ENCODE results near the gene DIPK1C. TPM values are rescaled to one million over a fixed set of nuclear protein-coding genes. Genes with fewer than 3 reads are reported as not detected.

Gene DIPK1C
- total RNA-seq, 1 donor from 2014 or later = not detected

GRCh38 chr18:74416124-74416523 lies 41.0 kb downstream of the DIPK1C start:
- ChIA-PET POLR2A (no interaction called here), CTCF (no interaction called here)
- DNase-seq (no peak), ATAC-seq (ENCODE audit: low read depth) (no peak)
- Mint-ChIP-seq H3K27me3 (peaks cover 13% of the 10 kb centered on the region), H3K4me3 (no peak overlapping the region), H3K36me3 (ENCODE audit: low read depth) (no peaks in the 10 kb centered on the region), H3K27ac (no peak overlapping the region), H3K4me1 (peaks cover 4% of the 10 kb centered on the region), H3K9me3 (no peaks in the 10 kb centered on the region)
- intact Hi-C loops (cut with micrococcal nuclease) = no loop called here
- TF ChIP-seq CTCF (IDR thresholded peaks at IDR 0.05) = no peak

DNA sequence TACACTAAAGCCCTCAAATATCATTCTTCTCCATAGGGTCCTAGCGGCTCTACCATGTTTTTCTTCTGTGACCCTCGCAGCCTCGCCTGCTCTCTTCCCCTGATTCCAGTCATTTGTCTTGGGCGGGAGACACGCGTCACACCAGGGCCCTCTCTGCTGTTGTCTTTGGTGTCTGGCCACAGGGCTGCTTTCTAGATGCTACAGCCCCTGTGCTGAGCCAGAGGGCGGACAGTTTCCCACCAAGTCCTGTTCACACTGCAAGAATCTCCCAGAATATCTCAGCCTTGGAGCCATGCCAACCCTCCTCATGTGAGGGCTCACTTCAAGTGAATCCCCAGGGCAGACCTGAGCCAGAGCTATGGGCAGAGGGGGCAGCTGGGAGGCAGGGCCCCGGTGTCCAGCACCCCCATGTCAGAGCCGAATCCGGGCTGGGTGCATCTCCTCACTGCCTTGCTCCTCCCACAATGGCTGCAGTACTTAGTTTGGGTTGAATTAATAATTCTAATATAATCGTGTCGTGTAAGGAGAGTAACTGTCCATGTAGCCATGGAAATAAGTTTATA lies 42.1 kb downstream of the DIPK1C start:
- TF ChIP-seq CTCF (IDR thresholded peaks at IDR 0.05) = no peak
- intact Hi-C loops (cut with micrococcal nuclease) = no loop called here
- H3K27ac Mint-ChIP-seq = no peak overlapping the region
- H3K4me3 Mint-ChIP-seq = no peak overlapping the region
- ChIA-PET POLR2A (no interaction called here), CTCF (no interaction called here)
- H3K9me3 Mint-ChIP-seq = no peaks in the 10 kb centered on the region
- H3K27me3 Mint-ChIP-seq = peaks cover 13% of the 10 kb centered on the region
- no peaks in the 10 kb centered on the region for H3K36me3 Mint-ChIP-seq (ENCODE audit: low read depth)
- peaks cover 15% of the 10 kb centered on the region for H3K4me1 Mint-ChIP-seq
- ATAC-seq (ENCODE audit: low read depth) (no peak), DNase-seq (no peak)

DNA sequence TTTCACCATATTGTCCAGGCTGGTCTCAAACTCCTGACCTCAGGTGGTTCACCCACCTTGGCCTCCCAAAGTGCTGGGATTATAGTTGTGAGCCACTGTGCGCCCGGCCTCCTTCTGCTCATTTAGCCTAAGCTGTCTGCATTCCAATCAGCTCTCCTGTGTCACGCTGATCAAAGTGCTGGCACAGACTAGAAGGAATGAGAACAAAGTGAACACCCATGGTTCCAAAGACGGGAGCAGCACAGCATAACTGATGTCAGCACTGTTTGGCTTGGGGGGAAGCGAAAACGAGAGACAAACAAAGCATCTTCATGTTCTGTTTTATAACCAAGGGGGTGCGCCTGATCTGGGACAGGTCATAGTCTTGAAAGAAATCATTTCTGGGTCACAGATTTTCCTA lies 43.3 kb downstream of the DIPK1C start:
- H3K9me3 Mint-ChIP-seq = no peaks in the 10 kb centered on the region
- DNase-seq = no peak
- intact Hi-C loops (cut with micrococcal nuclease) = no loop called here
- H3K36me3 Mint-ChIP-seq (ENCODE audit: low read depth) = no peaks in the 10 kb centered on the region
- TF ChIP-seq CTCF (IDR thresholded peaks at IDR 0.05) = no peak
- CTCF ChIA-PET = no interaction called here
- H3K27me3 Mint-ChIP-seq = peaks cover 11% of the 10 kb centered on the region
- H3K4me1 Mint-ChIP-seq = peaks cover 18% of the 10 kb centered on the region
- no peak for ATAC-seq (ENCODE audit: low read depth)
- H3K27ac Mint-ChIP-seq = no peak overlapping the region
- POLR2A ChIA-PET = no interaction called here
- no peak overlapping the region for H3K4me3 Mint-ChIP-seq

GRCh38 chr18:74412116-74412880 lies 44.8 kb downstream of the DIPK1C start:
- H3K27me3 Mint-ChIP-seq = peaks cover 11% of the 10 kb centered on the region
- TF ChIP-seq CTCF (IDR thresholded peaks at IDR 0.05) = no peak
- no peaks in the 10 kb centered on the region for H3K9me3 Mint-ChIP-seq
- ChIA-PET POLR2A (no interaction called here), CTCF (no interaction called here)
- H3K27ac Mint-ChIP-seq = no peak overlapping the region
- H3K4me1 Mint-ChIP-seq = peaks cover 32% of the 10 kb centered on the region
- no peaks in the 10 kb centered on the region for H3K36me3 Mint-ChIP-seq (ENCODE audit: low read depth)
- H3K4me3 Mint-ChIP-seq = no peak overlapping the region
- ATAC-seq (ENCODE audit: low read depth) (no peak), DNase-seq (no peak)
- intact Hi-C loops (cut with micrococcal nuclease) = no loop called here

DNA sequence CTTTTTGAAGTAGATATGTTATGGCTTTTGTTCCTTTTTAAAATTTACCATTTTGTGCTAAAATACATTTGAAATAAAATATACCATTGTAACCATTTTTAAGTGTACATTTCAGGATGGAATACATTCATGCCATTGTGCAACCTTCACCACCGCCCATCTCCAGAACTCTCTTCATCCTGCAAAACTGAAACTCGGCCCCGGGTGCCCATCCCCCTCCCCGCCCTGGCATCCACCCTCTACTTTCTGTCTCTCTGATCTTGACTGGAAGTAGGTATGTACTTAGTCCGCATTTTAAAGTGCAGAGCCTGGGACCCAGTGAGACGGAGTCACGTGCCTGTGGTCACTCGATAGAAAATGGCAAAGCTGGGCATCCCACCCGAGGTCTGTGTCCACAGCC lies 45.6 kb downstream of the DIPK1C start:
- Mint-ChIP-seq H3K4me3 (no peak overlapping the region), H3K36me3 (ENCODE audit: low read depth) (no peaks in the 10 kb centered on the region)
- POLR2A ChIA-PET = no interaction called here

More for the DNA sequence above, 45.6 kb downstream of the DIPK1C start:
- peaks cover 11% of the 10 kb centered on the region for H3K27me3 Mint-ChIP-seq
- no peaks in the 10 kb centered on the region for H3K9me3 Mint-ChIP-seq
- no peak for TF ChIP-seq CTCF (IDR thresholded peaks at IDR 0.05)
- no peak for ATAC-seq (ENCODE audit: low read depth)
- CTCF ChIA-PET = no interaction called here
- H3K4me1 Mint-ChIP-seq = peaks cover 33% of the 10 kb centered on the region
- no peak overlapping the region for H3K27ac Mint-ChIP-seq
- intact Hi-C loops (cut with micrococcal nuclease) = no loop called here
- no peak for DNase-seq

Measured in activated B cell treated with CpG ODN at 0.5 μM for 24 hours (primary cell).